Right ventricle myocardium superior (tissue), 1 donor: Measurements from ENCODE around the gene RFX4. TPM values are rescaled to one million over a fixed set of nuclear protein-coding genes. Genes with fewer than 3 reads are reported as not detected.
"Not testable (repeated sequence)": the region's sequence is repeated elsewhere in the genome, so short reads cannot be mapped to it uniquely, and the experiment has no call there.

Experiments
- ATAC-seq: fragments of 200-7000 bp; cut with Tn5 transposase; one replicate; pipeline ENCODE4 v1.9.1; 2020; ENCODE audit warnings: mild to moderate bottlenecking; ENCODE audit not compliant: poor library complexity
- DNase-seq: peaks from one replicate; pipeline ENCODE4 v3.0.0-alpha.2; 2020
- intact Hi-C: fragments of 100-400 bp; cut with DNase I; formaldehyde crosslinking; loops from one replicate; pipeline ENCODE4 v1.11.2; 2022
- total RNA-seq: library from RNA; stranded (reverse); fragmentation: NEBNext Ultra II Directional; extraction: Animal tissue kit (Norgen Biotek cat#: 25700); gene quantifications from one replicate; pipeline ENCODE4 v1.2.1, GENCODE V29; 2021
- donor health status: DM: no; HTN: yes; CAD: no; lungs with severe emphysema.

Gene RFX4
- total RNA-seq, 1 donor from 2014 or later = not detected

- ATAC-seq = no peak
- intact Hi-C loops = no loop called here
- DNase-seq = no peak
Observed at GRCh38 chr12:106586803-106587684, 4.2 kb downstream of the RFX4 start.

DNA sequence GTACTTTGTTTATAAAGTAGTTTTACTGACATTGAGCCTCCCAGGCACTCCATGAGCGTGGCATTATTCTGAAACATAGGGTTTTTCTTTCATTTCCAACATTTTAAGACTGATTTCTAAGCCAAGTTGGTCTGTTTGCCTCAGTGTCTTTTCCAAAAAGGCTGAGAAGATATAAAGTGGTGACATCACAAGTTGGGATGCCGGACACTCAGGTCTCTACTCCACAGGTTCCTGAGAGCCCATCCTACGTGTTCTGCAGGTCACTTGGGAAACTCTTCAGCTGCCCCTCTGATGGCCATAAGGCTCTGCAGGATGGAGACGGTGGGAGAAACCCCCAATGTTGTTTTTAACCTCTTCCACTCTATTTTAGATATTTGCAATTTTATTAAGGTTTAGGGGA, 6.0 kb downstream of the RFX4 start:
- ATAC-seq (no peak), DNase-seq (no peak)
- intact Hi-C loops = no loop called here

DNA sequence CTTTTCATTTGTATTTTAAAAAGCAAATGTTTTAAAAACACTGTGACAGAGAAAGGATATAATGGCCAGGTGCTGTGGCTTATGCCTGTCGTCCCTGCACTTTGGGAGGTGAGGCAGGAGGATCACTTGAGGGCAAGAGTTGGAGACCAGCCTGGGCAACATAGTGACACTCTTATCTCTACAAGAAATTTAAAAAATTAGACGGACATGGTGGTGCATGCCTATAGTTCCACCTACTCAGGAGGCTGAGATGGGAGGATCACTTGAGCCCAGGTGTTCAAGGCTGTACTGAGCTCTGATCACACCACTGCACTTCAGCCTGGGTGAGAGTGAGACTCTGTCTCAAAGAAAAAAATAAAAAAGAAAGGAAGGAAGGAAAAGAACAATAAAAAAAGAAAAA, 7.8 kb downstream of the RFX4 start:
- ATAC-seq (no peak), DNase-seq (no peak)
- intact Hi-C loops = no loop called here

GRCh38 chr12:106594447-106594846, 11.6 kb downstream of the RFX4 start:
- intact Hi-C loops = no loop called here
- DNase-seq = no peak
- ATAC-seq = no peak

DNA sequence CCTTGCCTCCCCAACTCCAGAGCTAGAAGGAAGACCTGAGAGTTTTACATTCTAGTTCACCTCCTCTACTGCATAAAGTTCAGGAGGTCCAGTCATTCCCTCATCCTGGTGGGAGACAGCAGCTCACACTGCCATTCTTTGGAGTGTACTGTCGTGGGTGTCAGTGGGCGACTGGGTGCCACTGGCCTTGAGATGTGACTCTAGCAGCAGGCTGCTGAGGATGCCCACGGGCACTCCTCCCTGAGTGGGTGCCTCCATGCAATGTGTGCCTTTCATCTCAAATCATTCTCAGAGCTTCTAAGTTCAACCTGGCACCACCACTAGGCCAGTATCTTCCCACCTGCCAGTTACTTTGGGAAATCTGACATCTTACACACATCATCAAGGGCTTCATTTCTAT, 12.5 kb downstream of the RFX4 start:
- DNase-seq (no peak), ATAC-seq (no peak)
- intact Hi-C loops = no loop called here

GRCh38 chr12:106598003-106598402, 15.2 kb downstream of the RFX4 start:
- no peak for DNase-seq
- no peak for ATAC-seq
- intact Hi-C loops = no loop called here

- intact Hi-C loops = no loop called here
- DNase-seq (no peak), ATAC-seq (no peak)
Observed at GRCh38 chr12:106599302-106599701, 16.5 kb downstream of the RFX4 start.

DNA sequence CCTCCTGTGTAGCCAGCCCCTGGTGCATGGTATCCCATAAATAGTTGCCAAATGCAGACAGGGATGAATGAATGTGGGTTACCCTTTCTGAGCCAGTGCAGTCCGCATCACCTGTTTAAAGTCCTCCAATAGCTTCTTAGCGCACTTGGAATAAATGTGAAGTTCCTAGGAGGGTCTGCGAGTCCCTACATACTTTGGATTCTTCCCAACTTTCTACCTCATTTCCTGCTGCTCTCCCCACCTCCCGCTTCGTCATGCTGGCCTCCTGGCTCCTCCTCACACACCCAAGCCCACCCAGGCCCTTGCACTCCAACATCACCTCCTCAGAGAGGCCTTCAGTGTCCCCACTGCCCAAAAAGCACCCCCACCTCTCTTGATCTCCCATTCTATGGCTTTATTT, 17.7 kb downstream of the RFX4 start:
- intact Hi-C loops = no loop called here
- ATAC-seq = no peak
- no peak for DNase-seq

DNA sequence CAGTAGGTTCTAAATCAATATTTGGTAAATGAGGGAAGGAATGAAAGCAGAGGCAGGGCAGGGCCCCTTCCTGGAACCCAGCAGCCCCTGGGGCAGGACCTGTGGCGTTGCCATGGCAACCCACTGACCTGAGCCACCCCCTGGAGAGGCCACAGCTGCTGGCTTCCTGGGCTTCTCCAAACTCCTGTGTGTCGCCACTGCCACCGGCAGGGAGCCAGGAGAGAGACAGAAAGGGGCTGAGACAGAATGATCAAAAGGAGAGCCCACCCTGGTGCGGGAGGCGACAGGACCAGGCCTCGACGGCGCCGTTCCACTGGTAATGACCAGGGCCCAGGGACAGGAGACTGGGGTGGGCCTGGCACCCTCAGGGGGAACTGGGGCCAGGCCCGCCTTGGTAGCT, 18.2 kb downstream of the RFX4 start:
- no peak for DNase-seq
- ATAC-seq = no peak
- intact Hi-C loops = no loop called here

DNA sequence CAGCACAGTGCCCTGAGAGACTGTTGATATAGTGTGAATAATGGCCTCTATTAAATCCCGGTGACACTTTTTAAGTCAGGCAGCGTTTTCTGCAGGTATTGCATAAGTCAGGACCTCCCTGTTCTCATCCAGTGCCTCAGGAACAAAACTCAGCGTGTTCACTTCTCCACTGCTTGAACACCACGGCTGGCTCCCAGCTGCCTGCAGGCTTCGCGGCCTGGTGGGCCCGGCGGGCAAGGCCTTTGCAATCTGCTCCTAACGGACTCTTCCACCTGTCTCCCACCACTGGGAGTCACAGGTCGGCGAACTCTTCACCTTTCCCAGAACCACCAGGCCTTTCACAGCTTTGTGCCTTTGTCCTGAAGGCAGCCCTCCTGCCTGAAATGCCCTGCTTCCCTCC, 18.7 kb downstream of the RFX4 start:
- intact Hi-C loops = no loop called here
- no peak for DNase-seq
- ATAC-seq = no peak

GRCh38 chr12:106602076-106602475, 19.3 kb downstream of the RFX4 start:
- intact Hi-C loops = no loop called here
- ATAC-seq = no peak

GRCh38 chr12:106605254-106605653, 22.4 kb downstream of the RFX4 start:
- intact Hi-C loops = no loop called here
- no peak for DNase-seq
- no peak for ATAC-seq

More at GRCh38 chr12:106602076-106602475, 19.3 kb downstream of the RFX4 start:
- no peak for DNase-seq

DNA sequence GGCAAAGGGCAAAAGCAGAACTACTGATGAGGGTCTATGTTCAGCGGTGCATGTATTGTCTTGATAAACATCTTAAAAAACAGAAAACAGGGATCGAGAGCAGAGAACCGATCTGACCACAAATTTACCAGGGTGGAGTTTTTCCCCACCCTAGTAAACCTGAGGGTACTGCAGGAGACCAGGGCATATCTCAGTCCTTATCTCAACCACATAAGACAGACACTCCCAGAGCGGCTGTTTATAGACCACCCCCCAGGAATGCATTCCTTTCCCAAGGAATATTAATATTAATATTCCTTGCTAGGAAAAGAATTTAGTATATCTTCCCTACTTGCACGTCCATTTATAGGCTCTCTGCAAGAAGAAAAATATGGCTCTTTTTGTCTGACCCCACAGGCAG, 37.8 kb downstream of the RFX4 start:
- intact Hi-C loops, ATAC-seq, DNase-seq: not testable (repeated sequence)

GRCh38 chr12:106625976-106626375, 43.2 kb downstream of the RFX4 start:
- intact Hi-C loops = no loop called here
- no peak for ATAC-seq
- DNase-seq = no peak

GRCh38 chr12:106629797-106630659, 47.2 kb downstream of the RFX4 start:
- DNase-seq (no peak), ATAC-seq (no peak)
- intact Hi-C loops = no loop called here

DNA sequence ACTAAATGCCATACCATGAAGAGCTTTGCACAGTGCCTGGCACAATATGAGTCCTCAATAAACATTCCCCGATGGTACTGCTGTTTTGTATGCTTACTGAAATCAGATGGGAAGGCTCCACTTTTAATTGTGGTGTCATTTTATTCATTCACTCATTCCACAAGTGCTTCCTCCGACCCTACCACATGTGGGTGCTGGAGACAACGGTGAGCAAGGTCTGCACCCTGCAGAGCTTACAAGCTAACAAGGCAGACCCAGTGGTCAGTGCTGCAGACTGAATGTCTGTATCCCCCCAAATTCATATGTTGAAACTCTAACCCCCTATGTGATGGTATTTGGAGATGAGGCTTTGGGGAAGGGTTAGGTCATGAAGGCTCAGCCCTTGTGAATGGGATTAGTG, 48.3 kb downstream of the RFX4 start:
- intact Hi-C loops = no loop called here
- ATAC-seq (no peak), DNase-seq (no peak)

DNA sequence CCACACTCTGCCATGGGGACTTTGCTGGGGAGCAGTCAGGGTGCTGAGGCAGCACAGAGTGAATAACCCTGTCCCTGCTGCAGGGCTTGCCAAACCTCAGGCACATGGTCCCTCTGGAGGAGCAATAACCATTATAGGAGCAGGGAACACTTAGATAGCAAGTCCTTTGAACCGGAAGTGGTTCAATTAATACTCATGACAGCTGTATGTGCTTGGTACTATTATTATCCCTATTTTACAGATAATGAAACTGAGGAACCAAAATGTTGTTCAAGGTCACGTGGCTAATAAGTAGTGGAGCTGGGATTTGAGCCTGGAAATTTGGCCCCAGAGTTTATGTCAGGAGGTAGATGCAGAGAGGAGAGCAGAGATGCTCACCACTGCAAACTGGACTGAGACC, 49.0 kb downstream of the RFX4 start:
- ATAC-seq (no peak), DNase-seq (no peak)
- intact Hi-C loops = no loop called here

DNA sequence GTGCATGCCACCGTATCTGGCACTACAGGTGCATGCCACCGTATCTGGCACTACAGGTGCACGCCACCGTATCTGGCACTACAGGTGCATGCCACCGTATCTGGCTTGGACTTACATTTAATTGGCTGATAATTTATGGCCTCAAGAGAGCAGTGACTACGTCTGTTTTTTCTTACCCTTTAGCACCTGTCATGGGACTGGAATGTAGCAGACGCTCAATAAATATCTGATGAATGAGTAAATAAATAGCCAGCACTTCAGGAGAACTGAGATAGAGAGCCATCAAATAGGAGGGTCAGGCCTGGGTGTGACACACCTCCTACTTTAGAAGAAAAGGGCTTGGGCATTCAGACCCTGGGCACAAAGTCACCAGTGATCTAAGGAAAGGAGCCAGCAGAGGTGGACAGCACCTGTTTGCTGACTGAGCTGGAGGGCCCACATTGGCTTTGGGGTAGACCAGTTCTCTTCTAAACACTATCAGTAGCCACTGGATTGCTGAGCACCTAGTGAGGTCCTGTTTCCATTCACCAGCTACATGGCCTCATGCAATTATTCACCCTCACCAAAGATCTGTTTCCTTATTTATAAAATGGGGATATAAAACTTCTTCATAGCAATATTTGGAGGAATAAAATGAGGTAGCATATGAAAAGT, 50.1 kb downstream of the RFX4 start:
- no peak for DNase-seq
- intact Hi-C loops = no loop called here
- ATAC-seq = no peak

DNA sequence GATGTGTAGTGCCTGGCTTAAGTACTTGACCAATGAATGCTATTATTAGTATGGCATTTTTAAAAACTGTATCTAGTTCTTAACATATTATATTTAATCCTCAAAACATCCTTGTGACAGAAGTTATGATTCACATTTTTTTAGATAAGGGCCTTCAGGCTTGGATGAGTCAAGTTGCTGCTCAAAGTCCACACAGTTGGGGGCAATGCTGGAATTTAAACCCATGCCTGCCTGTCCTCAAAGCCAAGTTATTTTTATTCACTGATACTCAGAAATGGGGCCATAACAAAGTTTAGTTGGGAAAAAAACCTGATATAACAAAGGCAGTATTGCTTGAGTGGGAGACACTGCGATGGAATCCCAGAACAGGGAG, 50.6 kb downstream of the RFX4 start:
- DNase-seq = no peak
- intact Hi-C loops = no loop called here
- ATAC-seq = no peak
